CD14-positive monocyte (primary cell): ENCODE measurements around the gene TNS2. TPM values are rescaled to one million over a fixed set of nuclear protein-coding genes. Genes with fewer than 3 reads are reported as not detected.

Source experiments
- DNase-seq, 3 donors: peaks; one replicate each; pipeline ENCODE4 v3.0.0-alpha.2; 2011 to 2022
- H2AFZ ChIP-seq: 2 replicates; pipeline ENCODE4 v1.6.0; 2012; ENCODE audit warnings: mild to moderate bottlenecking, low read depth, low read length, inconsistent platforms; ENCODE audit not compliant: insufficient read depth, poor library complexity, severe bottlenecking
- H3K27ac ChIP-seq, 2 donors: 1 replicate in 1 of 2; 2 replicates in 1 of 2; pipeline ENCODE4 v1.5.1; 2012 to 2013; ENCODE audit warnings: low read length in 2 of 2, control low read depth in 1 of 2, inconsistent platforms in 1 of 2, low read depth in 1 of 2, mild to moderate bottlenecking in 1 of 2
- H3K27me3 ChIP-seq, 2 donors: one replicate each; pipeline versions ENCODE4 v1.6.0 to v1.6.1; 2011 to 2013; ENCODE audit warnings: low read length in 2 of 2; ENCODE audit not compliant: control insufficient read depth in 2 of 2, insufficient read depth in 2 of 2
- H3K36me3 ChIP-seq, 2 donors: replicated peaks in 1 of 2; 1 replicate in 1 of 2; 2 replicates in 1 of 2; pipeline versions ENCODE4 v1.5.1 to v1.6.1; 2012 to 2013; ENCODE audit warnings: low read length in 2 of 2, control low read depth in 1 of 2, inconsistent platforms in 1 of 2, mild to moderate bottlenecking in 1 of 2; ENCODE audit not compliant: insufficient read depth in 2 of 2, control insufficient read depth in 1 of 2
- H3K4me1 ChIP-seq, 2 donors: 1 replicate in 1 of 2; 2 replicates in 1 of 2; pipeline versions ENCODE4 v1.5.1 to v1.6.1; 2012 to 2013; ENCODE audit warnings: low read length in 2 of 2, control low read depth in 1 of 2, inconsistent platforms in 1 of 2, mild to moderate bottlenecking in 1 of 2, moderate library complexity in 1 of 2; ENCODE audit not compliant: insufficient read depth in 2 of 2, control insufficient read depth in 1 of 2
- H3K4me2 ChIP-seq: replicated peaks from 2 replicates; pipeline ENCODE3; 2012; ENCODE audit warnings: low read length, moderate library complexity, mild to moderate bottlenecking; ENCODE audit not compliant: poor library complexity, severe bottlenecking; ENCODE audit errors: extremely low read depth
- H3K4me3 ChIP-seq, 3 experiments: fragments of 200-600 bp in 1 of 3; sonication (generic) in 1 of 3; replicated peaks in 1 of 3; 1 replicate in 2 of 3; 2 replicates in 1 of 3; pipeline ENCODE4 v1.5.1; 2011 to 2013; ENCODE audit warnings: low read length in 3 of 3, mild to moderate bottlenecking in 3 of 3, control low read depth in 2 of 3, low read depth in 2 of 3, inconsistent platforms in 1 of 3, moderate library complexity in 1 of 3
- H3K79me2 ChIP-seq: 2 replicates; pipeline ENCODE4 v1.6.0; 2012; ENCODE audit warnings: mild to moderate bottlenecking, control low read depth, inconsistent platforms, low read length, moderate library complexity; ENCODE audit not compliant: insufficient read depth
- H3K9ac ChIP-seq: 2 replicates; pipeline ENCODE4 v1.6.0; 2017; ENCODE audit warnings: low read length, mild to moderate bottlenecking; ENCODE audit not compliant: insufficient read depth, poor library complexity, severe bottlenecking
- H3K9me3 ChIP-seq, 2 donors: replicated peaks in 1 of 2; 1 replicate in 1 of 2; 2 replicates in 1 of 2; pipeline versions ENCODE4 v1.5.1 to v1.6.1; 2012 to 2013; ENCODE audit warnings: low read length in 2 of 2, control low read depth in 1 of 2; ENCODE audit not compliant: control insufficient read depth in 1 of 2, insufficient read depth in 1 of 2
- H4K20me1 ChIP-seq: 2 replicates; pipeline ENCODE4 v1.6.0; 2012; ENCODE audit warnings: mild to moderate bottlenecking, low read length, control low read depth, moderate library complexity; ENCODE audit not compliant: insufficient read depth
- H3K27ac Mint-ChIP-seq, 7 donors: one replicate each; pipeline ENCODE4 v1.8.0; 2020; ENCODE audit warnings: mild to moderate bottlenecking in 7 of 7, mixed read lengths in 7 of 7, moderate library complexity in 6 of 7, inconsistent platforms in 2 of 7
- H3K27me3 Mint-ChIP-seq, 3 donors: one replicate each; pipeline ENCODE4 v1.8.0; 2021 to 2022; ENCODE audit warnings: low read depth in 3 of 3, mild to moderate bottlenecking in 3 of 3, mixed read lengths in 3 of 3, moderate library complexity in 3 of 3, inconsistent platforms in 1 of 3
- H3K36me3 Mint-ChIP-seq, 2 donors: one replicate each; pipeline ENCODE4 v1.8.0; 2020; ENCODE audit warnings: mixed read lengths in 2 of 2, inconsistent platforms in 1 of 2, mild to moderate bottlenecking in 1 of 2
- H3K4me1 Mint-ChIP-seq: one replicate; pipeline ENCODE4 v1.8.0; 2020; ENCODE audit warnings: mild to moderate bottlenecking, mixed read lengths
- H3K4me3 Mint-ChIP-seq, 2 donors: one replicate each; pipeline ENCODE4 v1.8.0; 2020; ENCODE audit warnings: mild to moderate bottlenecking in 2 of 2, mixed read lengths in 2 of 2, moderate library complexity in 1 of 2
- H3K9me3 Mint-ChIP-seq, 7 donors: one replicate each; pipeline ENCODE4 v1.8.0; 2020 to 2022; ENCODE audit warnings: mixed read lengths in 7 of 7, mild to moderate bottlenecking in 6 of 7, moderate library complexity in 6 of 7, inconsistent platforms in 2 of 7
- WGBS: methylation state at CpG from one replicate; pipeline ENCODE4 v1.1.5; 2013; ENCODE audit warnings: missing lambda C conversion rate; ENCODE audit not compliant: insufficient coverage; 5-methylcytosine and 5-hydroxymethylcytosine counted together
- intact Hi-C, 2 donors: fragments of 100-400 bp; cut with micrococcal nuclease; formaldehyde crosslinking; loops; one replicate each; pipeline versions ENCODE4 v1.15.0 to v1.15.1; 2023
- polyA plus RNA-seq, 3 donors: library from polyadenylated mRNA; depleted of rRNA in 1 of 3; unstranded in 2 of 3; stranded (reverse) in 1 of 3; fragments of 300-500 nt in 2 of 3; fragments of >200 nt in 1 of 3; fragmentation: Illumina TruSeq in 2 of 3; gene quantifications; 1 replicate in 2 of 3; 2 replicates in 1 of 3; pipeline ENCODE4 v1.2.3, GENCODE V29; 2012 to 2021
- TF ChIP-seq, protein P1 (sequence below): fragments of 200-600 bp; IDR thresholded peaks from one replicate; pipeline ENCODE4 v1.8.0; 2022; ENCODE audit warnings: antibody characterized with exemption, mild to moderate bottlenecking

Gene TNS2
- polyA plus RNA-seq, 3 donors, result 0.05 to 0.43 (median 0.36) TPM

GRCh38 chr12:53062977-53063707, 13.3 kb downstream of the TNS2 start:
- Mint-ChIP-seq H3K4me3 (no peak overlapping the region), H3K36me3 (peaks cover 47 to 51% of the 10 kb centered on the region in 2 donors), H3K9me3 (peaks cover 0 to 1% (median 0%) of the 10 kb centered on the region in 7 donors), H3K4me1 (peaks cover 9% of the 10 kb centered on the region), H3K27ac (no peak overlapping the region), H3K27me3 (peaks cover 0 to 10% (median 6%) of the 10 kb centered on the region in 3 donors)
- Histone ChIP-seq H3K36me3 (peaks cover 32 to 43% of the 10 kb centered on the region in 2 donors), H3K4me1 (peaks cover 4 to 7% of the 10 kb centered on the region in 2 donors), H3K9ac (no peak overlapping the region), H3K79me2 (no peaks in the 10 kb centered on the region), H3K27me3 (no peaks in the 10 kb centered on the region), H3K4me2 (no peak overlapping the region), H3K9me3 (no peaks in the 10 kb centered on the region), H2AFZ (no peak overlapping the region), H3K27ac (no peak overlapping the region), H4K20me1 (peaks cover 16% of the 10 kb centered on the region), H3K4me3 (no peak overlapping the region)
- intact Hi-C loops, result no loop called here
- no peak for DNase-seq
- 95% methylated on average over 12 of the region's 14 CpGs for WGBS
- TF ChIP-seq, protein P1, sequence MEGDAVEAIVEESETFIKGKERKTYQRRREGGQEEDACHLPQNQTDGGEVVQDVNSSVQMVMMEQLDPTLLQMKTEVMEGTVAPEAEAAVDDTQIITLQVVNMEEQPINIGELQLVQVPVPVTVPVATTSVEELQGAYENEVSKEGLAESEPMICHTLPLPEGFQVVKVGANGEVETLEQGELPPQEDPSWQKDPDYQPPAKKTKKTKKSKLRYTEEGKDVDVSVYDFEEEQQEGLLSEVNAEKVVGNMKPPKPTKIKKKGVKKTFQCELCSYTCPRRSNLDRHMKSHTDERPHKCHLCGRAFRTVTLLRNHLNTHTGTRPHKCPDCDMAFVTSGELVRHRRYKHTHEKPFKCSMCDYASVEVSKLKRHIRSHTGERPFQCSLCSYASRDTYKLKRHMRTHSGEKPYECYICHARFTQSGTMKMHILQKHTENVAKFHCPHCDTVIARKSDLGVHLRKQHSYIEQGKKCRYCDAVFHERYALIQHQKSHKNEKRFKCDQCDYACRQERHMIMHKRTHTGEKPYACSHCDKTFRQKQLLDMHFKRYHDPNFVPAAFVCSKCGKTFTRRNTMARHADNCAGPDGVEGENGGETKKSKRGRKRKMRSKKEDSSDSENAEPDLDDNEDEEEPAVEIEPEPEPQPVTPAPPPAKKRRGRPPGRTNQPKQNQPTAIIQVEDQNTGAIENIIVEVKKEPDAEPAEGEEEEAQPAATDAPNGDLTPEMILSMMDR, result no peak

- Histone ChIP-seq H3K36me3 (peaks cover 37 to 51% of the 10 kb centered on the region in 2 donors), H3K9ac (no peak overlapping the region), H3K4me2 (no peak overlapping the region), H3K79me2 (no peaks in the 10 kb centered on the region), H3K4me3 (no peak overlapping the region), H3K27me3 (no peaks in the 10 kb centered on the region), H3K27ac (no peak overlapping the region), H3K9me3 (no peaks in the 10 kb centered on the region), H3K4me1 (peaks cover 4 to 8% of the 10 kb centered on the region in 2 donors), H2AFZ (no peak overlapping the region), H4K20me1 (peaks cover 16% of the 10 kb centered on the region)
- H3K36me3 Mint-ChIP-seq, result peaks cover 55 to 59% of the 10 kb centered on the region in 2 donors
- intact Hi-C loops, result no loop called here
- H3K27me3 Mint-ChIP-seq, result peaks cover 0 to 10% (median 6%) of the 10 kb centered on the region in 3 donors
- TF ChIP-seq, protein P1, result no peak
- peak overlapping the region in 1 of 7 donors; percentile 15 for H3K27ac Mint-ChIP-seq
- WGBS, result 94% methylated on average over 7 of the region's 13 CpGs
- no peak overlapping the region for H3K4me3 Mint-ChIP-seq
- H3K4me1 Mint-ChIP-seq, result peaks cover 14% of the 10 kb centered on the region
- peaks cover 0 to 1% (median 0%) of the 10 kb centered on the region in 7 donors for H3K9me3 Mint-ChIP-seq
- no peak for DNase-seq
These were observed 14.1 kb downstream of the TNS2 start for GRCh38 chr12:53063708-53064612.
